RPMI8226 (cell line): Measurements from ENCODE around the gene SLC16A1.
"Not testable (repeated sequence)": the region's sequence is repeated elsewhere in the genome, so short reads cannot be mapped to it uniquely, and the experiment has no call there.

ENCODE experiments used
- DNase-seq: peaks from one replicate; pipeline ENCODE4 v3.0.0-alpha.2; 2015

Gene SLC16A1

GRCh38 chr1:112964347-112964746 is 8.4 kb upstream of the SLC16A1 start:
- DNase-seq = no peak

- no peak for DNase-seq
Measured at GRCh38 chr1:112961072-112961471, 5.1 kb upstream of the SLC16A1 start.

GRCh38 chr1:112960384-112960783 is 4.4 kb upstream of the SLC16A1 start:
- DNase-seq = no peak

GRCh38 chr1:112958236-112958635 is 2.2 kb upstream of the SLC16A1 start:
- not testable (repeated sequence) for DNase-seq

GRCh38 chr1:112957133-112957812 is 1.3 kb upstream of the SLC16A1 start:
- peak; percentile 79 for DNase-seq

GRCh38 chr1:112956544-112957132 is 642 bp upstream of the SLC16A1 start:
- DNase-seq = peak; percentile 29

GRCh38 chr1:112954945-112955772 is 837 bp downstream of the SLC16A1 start:
- peak; percentile 70 for DNase-seq

GRCh38 chr1:112954017-112954650 is 1.9 kb downstream of the SLC16A1 start:
- DNase-seq = no peak

GRCh38 chr1:112950426-112950825 is 5.6 kb downstream of the SLC16A1 start:
- no peak for DNase-seq

- DNase-seq = no peak
Measured at GRCh38 chr1:112946683-112947082, 9.3 kb downstream of the SLC16A1 start.

- no peak for DNase-seq
Measured at GRCh38 chr1:112939810-112940209, 16.2 kb downstream of the SLC16A1 start.

- no peak for DNase-seq
Measured at GRCh38 chr1:112938210-112938609, 17.8 kb downstream of the SLC16A1 start.

- no peak for DNase-seq
Measured at GRCh38 chr1:112937495-112937894, 18.5 kb downstream of the SLC16A1 start.

- no peak for DNase-seq
Measured at GRCh38 chr1:112937070-112937469, 18.9 kb downstream of the SLC16A1 start.

- no peak for DNase-seq
Measured at GRCh38 chr1:112935461-112936111, 20.4 kb downstream of the SLC16A1 start.

GRCh38 chr1:112934577-112934976 is 21.4 kb downstream of the SLC16A1 start:
- DNase-seq = no peak

- no peak for DNase-seq
Measured at GRCh38 chr1:112933820-112934571, 22.0 kb downstream of the SLC16A1 start.

- no peak for DNase-seq
Measured at GRCh38 chr1:112929979-112930378, 26.0 kb downstream of the SLC16A1 start.

- DNase-seq = no peak
Measured at GRCh38 chr1:112927462-112927990, 28.5 kb downstream of the SLC16A1 start.

- DNase-seq = no peak
Measured at GRCh38 chr1:112926858-112927257, 29.1 kb downstream of the SLC16A1 start.

- no peak for DNase-seq
Measured at GRCh38 chr1:112925015-112925414, 31.0 kb downstream of the SLC16A1 start.

- DNase-seq = no peak
Measured at GRCh38 chr1:112923959-112924349, 32.0 kb downstream of the SLC16A1 start.
